Common myeloid progenitor, CD34-positive (primary cell): ENCODE measurements around the gene PDYN.
A peak's percentile ranks its signal among the peaks of the same experiment; 100 is the strongest.

Experiments
- CTCF ChIA-PET: fragments of 350-600 bp; sonication (Branson Sonifier 250); formaldehyde crosslinking; loops from one replicate; lab custom pipeline; 2021; ENCODE audit warnings: antibody characterized with exemption; lab: Charles Lee
- POLR2A ChIA-PET: fragments of 350-600 bp; sonication (Branson Sonifier 250); formaldehyde crosslinking; loops from one replicate; lab custom pipeline; 2021; ENCODE audit warnings: antibody characterized with exemption; lab: Charles Lee
- DNase-seq, 3 donors: peaks; one replicate each; pipeline versions ENCODE4 v3.0.0 to v3.0.0-alpha.2; 2013
- H3K27ac ChIP-seq, 2 experiments: 1 replicate in 1 of 2; 2 replicates in 1 of 2; pipeline ENCODE4 v1.7.0; 2013; ENCODE audit warnings: inconsistent platforms in 2 of 2, low read length in 2 of 2, mild to moderate bottlenecking in 2 of 2, low read depth in 1 of 2, moderate library complexity in 1 of 2; ENCODE audit not compliant: severe bottlenecking in 2 of 2, insufficient read depth in 1 of 2, poor library complexity in 1 of 2
- H3K27me3 ChIP-seq, 5 experiments: replicated peaks in 2 of 5; 1 replicate in 3 of 5; 2 replicates in 2 of 5; pipeline versions ENCODE4 v1.6.1 to v1.7.0; 2013; ENCODE audit warnings: low read length in 4 of 5, mild to moderate bottlenecking in 2 of 5, moderate library complexity in 2 of 5, inconsistent platforms in 1 of 5; ENCODE audit not compliant: insufficient read depth in 5 of 5, control insufficient read depth in 4 of 5
- H3K36me3 ChIP-seq, 4 experiments: 1 replicate in 2 of 4; 2 replicates in 2 of 4; pipeline versions ENCODE4 v1.6.1 to v1.7.0; 2013; ENCODE audit warnings: low read length in 3 of 4, control low read depth in 1 of 4, mild to moderate bottlenecking in 1 of 4; ENCODE audit not compliant: control insufficient read depth in 4 of 4, insufficient read depth in 4 of 4
- H3K4me1 ChIP-seq, 4 experiments: 1 replicate in 3 of 4; 2 replicates in 1 of 4; pipeline versions ENCODE4 v1.6.1 to v1.7.1; 2013; ENCODE audit warnings: low read length in 3 of 4, mild to moderate bottlenecking in 3 of 4, control low read depth in 1 of 4, inconsistent platforms in 1 of 4, moderate library complexity in 1 of 4; ENCODE audit not compliant: control insufficient read depth in 4 of 4, insufficient read depth in 4 of 4; ENCODE audit errors: control extremely low read depth in 1 of 4
- H3K4me3 ChIP-seq, 7 experiments: 1 replicate in 4 of 7; 2 replicates in 3 of 7; pipeline versions ENCODE4 v1.5.1 to v1.7.0; 2013; ENCODE audit warnings: mild to moderate bottlenecking in 7 of 7, low read length in 6 of 7, moderate library complexity in 6 of 7, inconsistent platforms in 2 of 7, low read depth in 2 of 7, control low read depth in 1 of 7; ENCODE audit not compliant: insufficient read depth in 4 of 7, control insufficient read depth in 1 of 7; ENCODE audit errors: extremely low read depth in 1 of 7
- H3K9me3 ChIP-seq, 5 experiments: 1 replicate in 4 of 5; 2 replicates in 1 of 5; pipeline versions ENCODE4 v1.6.1 to v1.7.1; 2013; ENCODE audit warnings: low read length in 4 of 5, mild to moderate bottlenecking in 2 of 5, inconsistent platforms in 1 of 5, low read depth in 1 of 5, moderate library complexity in 1 of 5; ENCODE audit not compliant: control insufficient read depth in 4 of 5, insufficient read depth in 2 of 5; ENCODE audit errors: control extremely low read depth in 1 of 5
- WGBS: methylation state at CpG from one replicate; pipeline ENCODE4 v1.1.5; 2013; ENCODE audit not compliant: insufficient coverage; 5-methylcytosine and 5-hydroxymethylcytosine counted together

Gene PDYN

GRCh38 chr20:2005359-2005758 lies 11.5 kb upstream of the PDYN start:
- H3K36me3 ChIP-seq, result no peaks in the 10 kb centered on the region
- no peak overlapping the region for H3K27ac ChIP-seq
- CTCF ChIA-PET, result interaction anchor here (1.0 to 6.4 kb wide), 2 partner anchors 17 to 166 kb away, joined by 3 to 65 read pairs; no protein-coding TSS in a partner anchor
- POLR2A ChIA-PET, result no interaction called here
- no peak overlapping the region for H3K4me3 ChIP-seq
- H3K9me3 ChIP-seq, result no peaks in the 10 kb centered on the region
- no peaks in the 10 kb centered on the region for H3K4me1 ChIP-seq
- WGBS, result no CpG with 5 or more reads among the region's 1 CpG
- peaks cover 0 to 28% (median 4%) of the 10 kb centered on the region in 5 experiments for H3K27me3 ChIP-seq
- DNase-seq, result peak in 1 of 3 donors; percentile 1

GRCh38 chr20:2004171-2004570 lies 10.3 kb upstream of the PDYN start:
- ChIA-PET POLR2A (no interaction called here), CTCF (interaction anchor here (6.4 kb wide), 1 partner anchor 167 kb away, joined by 65 read pairs; no protein-coding TSS in a partner anchor)
- Histone ChIP-seq H3K27me3 (peaks cover 0 to 26% (median 0%) of the 10 kb centered on the region in 5 experiments), H3K27ac (no peak overlapping the region), H3K9me3 (no peaks in the 10 kb centered on the region), H3K4me1 (no peaks in the 10 kb centered on the region), H3K4me3 (no peak overlapping the region), H3K36me3 (no peaks in the 10 kb centered on the region)
- WGBS, result 33% methylated on average over 1 of the region's 1 CpG
- DNase-seq, result no peak

GRCh38 chr20:2002365-2002764 lies 8.5 kb upstream of the PDYN start:
- no peaks in the 10 kb centered on the region for H3K4me1 ChIP-seq
- no peak overlapping the region for H3K4me3 ChIP-seq
- WGBS, result 89% methylated on average over 3 of the region's 4 CpGs
- H3K36me3 ChIP-seq, result no peaks in the 10 kb centered on the region
- H3K27ac ChIP-seq, result no peak overlapping the region
- no peak for DNase-seq
- ChIA-PET CTCF (interaction anchor here (0.6 to 1.1 kb wide), 2 partner anchors 170 to 215 kb away, joined by 3 to 4 read pairs; no protein-coding TSS in a partner anchor), POLR2A (no interaction called here)
- H3K9me3 ChIP-seq, result no peaks in the 10 kb centered on the region
- H3K27me3 ChIP-seq, result peaks cover 0 to 35% (median 0%) of the 10 kb centered on the region in 5 experiments

GRCh38 chr20:2001119-2001518 lies 7.3 kb upstream of the PDYN start:
- ChIA-PET POLR2A (no interaction called here), CTCF (interaction anchor here (1.0 kb wide), 1 partner anchor 172 kb away, joined by 3 read pairs; no protein-coding TSS in a partner anchor)
- no peaks in the 10 kb centered on the region for H3K36me3 ChIP-seq
- no peaks in the 10 kb centered on the region for H3K9me3 ChIP-seq
- no peak for DNase-seq
- no peak overlapping the region for H3K27ac ChIP-seq
- H3K4me1 ChIP-seq, result no peaks in the 10 kb centered on the region
- no peak overlapping the region for H3K4me3 ChIP-seq
- H3K27me3 ChIP-seq, result peaks cover 0 to 40% (median 0%) of the 10 kb centered on the region in 5 experiments
- WGBS, result 90% methylated on average over 3 of the region's 3 CpGs

GRCh38 chr20:2000285-2000684 lies 6.4 kb upstream of the PDYN start:
- POLR2A ChIA-PET, result no interaction called here
- peaks cover 0 to 48% (median 4%) of the 10 kb centered on the region in 5 experiments for H3K27me3 ChIP-seq
- DNase-seq, result no peak
- 100% methylated on average over 2 of the region's 6 CpGs for WGBS
- H3K36me3 ChIP-seq, result no peaks in the 10 kb centered on the region
- no peak overlapping the region for H3K4me3 ChIP-seq
- H3K4me1 ChIP-seq, result no peaks in the 10 kb centered on the region
- no peak overlapping the region for H3K27ac ChIP-seq
- CTCF ChIA-PET, result no interaction called here
- no peaks in the 10 kb centered on the region for H3K9me3 ChIP-seq

DNA sequence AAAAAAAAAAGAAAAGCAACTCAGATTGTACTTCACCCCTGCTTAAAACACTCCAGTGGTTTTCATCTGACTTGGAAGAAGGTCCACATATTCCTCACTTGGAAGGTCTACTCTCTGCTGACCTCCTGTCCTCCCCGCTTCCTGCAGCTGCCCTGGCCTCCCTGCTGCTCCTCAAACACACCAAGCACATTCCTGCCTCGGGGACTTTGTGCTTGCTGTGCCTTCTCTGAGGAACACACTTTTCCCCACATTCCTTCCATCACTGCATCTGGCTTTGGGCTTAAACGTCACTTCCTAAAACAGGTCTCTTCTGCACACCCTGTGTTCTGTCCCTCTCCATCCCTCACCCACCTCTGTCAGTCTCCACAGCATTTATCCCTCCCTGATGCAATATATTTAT lies 4.9 kb upstream of the PDYN start:
- CTCF ChIA-PET, result no interaction called here
- H3K27ac ChIP-seq, result no peak overlapping the region
- H3K4me3 ChIP-seq, result no peak overlapping the region
- POLR2A ChIA-PET, result no interaction called here
- H3K27me3 ChIP-seq, result peaks cover 0 to 64% (median 9%) of the 10 kb centered on the region in 5 experiments
- 54% methylated on average over 3 of the region's 3 CpGs for WGBS
- H3K4me1 ChIP-seq, result no peaks in the 10 kb centered on the region
- no peaks in the 10 kb centered on the region for H3K36me3 ChIP-seq
- no peak for DNase-seq
- H3K9me3 ChIP-seq, result no peaks in the 10 kb centered on the region

GRCh38 chr20:1998193-1998520 lies 4.3 kb upstream of the PDYN start:
- H3K4me1 ChIP-seq, result no peaks in the 10 kb centered on the region
- H3K4me3 ChIP-seq, result no peak overlapping the region
- DNase-seq, result no peak
- ChIA-PET CTCF (no interaction called here), POLR2A (no interaction called here)
- H3K27ac ChIP-seq, result no peak overlapping the region
- peaks cover 0 to 68% (median 11%) of the 10 kb centered on the region in 5 experiments for H3K27me3 ChIP-seq
- no peaks in the 10 kb centered on the region for H3K9me3 ChIP-seq
- H3K36me3 ChIP-seq, result no peaks in the 10 kb centered on the region
- 90% methylated on average over 4 of the region's 4 CpGs for WGBS
